Measurements from ENCODE around the gene ITGAD.
A peak's percentile ranks its signal among the peaks of the same experiment; 100 is the strongest.

Gene ITGAD

GRCh38 chr16:31365131-31365865 is 27.8 kb upstream of the ITGAD start:
- DNase-seq (ENCODE audit: low read depth in 1 of 2, low spot score in 1 of 2): no peak

GRCh38 chr16:31367853-31368252 is 25.3 kb upstream of the ITGAD start:
- no peak for DNase-seq (ENCODE audit: low read depth in 1 of 2, low spot score in 1 of 2)

- no peak for DNase-seq (ENCODE audit: low read depth in 1 of 2, low spot score in 1 of 2)
Measured at GRCh38 chr16:31371008-31371407, 22.1 kb upstream of the ITGAD start.

GRCh38 chr16:31371619-31372484 is 21.3 kb upstream of the ITGAD start:
- DNase-seq (ENCODE audit: low read depth in 1 of 2, low spot score in 1 of 2): no peak

GRCh38 chr16:31373235-31373634 is 19.9 kb upstream of the ITGAD start:
- DNase-seq (ENCODE audit: low read depth in 1 of 2, low spot score in 1 of 2): no peak

GRCh38 chr16:31375231-31375630 is 17.9 kb upstream of the ITGAD start:
- DNase-seq (ENCODE audit: low read depth in 1 of 2, low spot score in 1 of 2): no peak

- DNase-seq (ENCODE audit: low read depth in 1 of 2, low spot score in 1 of 2): no peak
Measured at GRCh38 chr16:31376705-31377104, 16.4 kb upstream of the ITGAD start.

GRCh38 chr16:31377210-31377903 is 15.8 kb upstream of the ITGAD start:
- DNase-seq (ENCODE audit: low read depth in 1 of 2, low spot score in 1 of 2): no peak

GRCh38 chr16:31380201-31380600 is 12.9 kb upstream of the ITGAD start:
- DNase-seq (ENCODE audit: low read depth in 1 of 2, low spot score in 1 of 2): no peak

- peak; percentile 13 to 48 for DNase-seq (ENCODE audit: low read depth in 1 of 2, low spot score in 1 of 2)
Measured at GRCh38 chr16:31382485-31383161, 10.5 kb upstream of the ITGAD start.

- no peak for DNase-seq (ENCODE audit: low read depth in 1 of 2, low spot score in 1 of 2)
Measured at GRCh38 chr16:31385680-31386079, 7.5 kb upstream of the ITGAD start.

- DNase-seq (ENCODE audit: low read depth in 1 of 2, low spot score in 1 of 2): no peak
Measured at GRCh38 chr16:31386157-31386984, 6.8 kb upstream of the ITGAD start.

GRCh38 chr16:31388535-31388934 is 4.6 kb upstream of the ITGAD start:
- no peak for DNase-seq (ENCODE audit: low read depth in 1 of 2, low spot score in 1 of 2)

GRCh38 chr16:31390504-31391041 is 2.6 kb upstream of the ITGAD start:
- DNase-seq (ENCODE audit: low read depth in 1 of 2, low spot score in 1 of 2): no peak

GRCh38 chr16:31395647-31396046 is 2.5 kb downstream of the ITGAD start:
- no peak for DNase-seq (ENCODE audit: low read depth in 1 of 2, low spot score in 1 of 2)

GRCh38 chr16:31397096-31397660 is 4.0 kb downstream of the ITGAD start:
- DNase-seq (ENCODE audit: low read depth in 1 of 2, low spot score in 1 of 2): no peak

GRCh38 chr16:31397701-31398100 is 4.6 kb downstream of the ITGAD start:
- DNase-seq (ENCODE audit: low read depth in 1 of 2, low spot score in 1 of 2): no peak

- DNase-seq (ENCODE audit: low read depth in 1 of 2, low spot score in 1 of 2): no peak
Measured at GRCh38 chr16:31400191-31400590, 7.1 kb downstream of the ITGAD start.

- no peak for DNase-seq (ENCODE audit: low read depth in 1 of 2, low spot score in 1 of 2)
Measured at GRCh38 chr16:31401436-31401835, 8.3 kb downstream of the ITGAD start.

- DNase-seq (ENCODE audit: low read depth in 1 of 2, low spot score in 1 of 2): no peak
Measured at GRCh38 chr16:31402687-31403086, 9.6 kb downstream of the ITGAD start.

Measured in stimulated activated CD4-positive, alpha-beta T cell treated with anti-CD3 and anti-CD28 coated beads, Interleukin-15, amount 100 ng/mL, for 1 hour (primary cell).